PC-9 (cell line): ENCODE data around the gene AADACL2. TPM values are rescaled to one million over a fixed set of nuclear protein-coding genes. Genes with fewer than 3 reads are reported as not detected.
A peak's percentile ranks its signal among the peaks of the same experiment; 100 is the strongest.

ENCODE experiments used
- BruUV-seq: library from RNA; stranded (reverse); fragments of 400-500 nt; replicated peaks from 2 replicates; lab custom pipeline; 2021; lab: Mats Ljungman, UMichigan
- CTCF ChIA-PET: fragments of 300-600 bp; sonication (Branson Sonifier 250); formaldehyde crosslinking; loops from one replicate; lab custom pipeline; 2022; ENCODE audit warnings: antibody characterized with exemption; lab: Charles Lee
- POLR2A ChIA-PET: fragments of 300-600 bp; sonication (Branson Sonifier 250); formaldehyde crosslinking; loops from one replicate; lab custom pipeline; 2022; ENCODE audit warnings: antibody characterized with exemption; ENCODE audit not compliant: unreplicated experiment; lab: Charles Lee
- DNase-seq, 2 experiments: peaks; one replicate each; pipeline versions ENCODE4 v3.0.0 to v3.0.0-alpha.2; 2015 to 2022; ENCODE audit warnings: mixed read lengths in 1 of 2
- H2AFZ ChIP-seq: fragments of 200-600 bp; sonication (generic); 2 replicates; pipeline ENCODE4 v1.8.1; 2017; ENCODE audit warnings: antibody characterized with exemption
- H3F3A ChIP-seq: fragments of 200-600 bp; sonication (generic); 2 replicates; pipeline ENCODE4 v1.8.1; 2017; ENCODE audit warnings: antibody characterized with exemption, mild to moderate bottlenecking, low read depth; ENCODE audit not compliant: insufficient read depth
- H3K27ac ChIP-seq: fragments of 200-600 bp; sonication (generic); 2 replicates; pipeline ENCODE4 v1.6.1; 2016; ENCODE audit warnings: mixed run types
- H3K27me3 ChIP-seq: fragments of 200-600 bp; sonication (generic); 2 replicates; pipeline ENCODE4 v1.6.1; 2016; ENCODE audit warnings: low read depth, mixed run types; ENCODE audit not compliant: insufficient read depth
- H3K36me3 ChIP-seq: fragments of 200-600 bp; sonication (generic); 2 replicates; pipeline ENCODE4 v1.6.1; 2016; ENCODE audit warnings: low read depth, mixed run types
- H3K4me1 ChIP-seq: fragments of 200-600 bp; sonication (generic); replicated peaks from 2 replicates; pipeline ENCODE4 v1.6.1; 2016; ENCODE audit warnings: mixed run types; ENCODE audit not compliant: insufficient read depth
- H3K4me2 ChIP-seq: fragments of 200-600 bp; sonication (generic); 2 replicates; pipeline ENCODE4 v1.6.1; 2017; ENCODE audit warnings: mixed run types
- H3K4me3 ChIP-seq: fragments of 200-600 bp; sonication (generic); 2 replicates; pipeline ENCODE4 v1.6.1; 2016; ENCODE audit warnings: mixed run types
- H3K79me2 ChIP-seq: fragments of 200-600 bp; sonication (generic); 2 replicates; pipeline ENCODE4 v1.6.1; 2017; ENCODE audit warnings: low read depth, mixed run types
- H3K9me2 ChIP-seq: fragments of 200-600 bp; sonication (generic); 2 replicates; pipeline ENCODE4 v1.8.1; 2017; ENCODE audit warnings: mild to moderate bottlenecking; ENCODE audit not compliant: insufficient read depth
- H3K9me3 ChIP-seq: fragments of 200-600 bp; sonication (generic); 2 replicates; pipeline ENCODE4 v1.8.1; 2016; ENCODE audit warnings: low read depth; ENCODE audit not compliant: insufficient read depth
- H4K20me1 ChIP-seq: fragments of 200-600 bp; sonication (generic); 2 replicates; pipeline ENCODE4 v1.8.1; 2017; ENCODE audit not compliant: insufficient read depth
- EZH2 ChIP-seq: fragments of 200-600 bp; sonication (generic); IDR thresholded peaks from 2 replicates; pipeline ENCODE4 v1.8.0; 2017; ENCODE audit warnings: antibody characterized with exemption, low read depth
- intact Hi-C: fragments of 100-400 bp; cut with micrococcal nuclease; formaldehyde crosslinking; loops from one replicate; pipeline ENCODE4 v1.10.0; 2022; ENCODE audit not compliant: unreplicated experiment
- total RNA-seq: library from RNA; stranded (reverse); gene quantifications from 2 replicates; pipeline ENCODE4 v1.2.3, GENCODE V29; 2021
- TF ChIP-seq, protein P1 (sequence below): fragments of 200-600 bp; sonication (generic); conservative IDR thresholded peaks from 2 replicates; pipeline ENCODE4 v1.6.1; 2017; ENCODE audit warnings: mixed run types, antibody characterized with exemption, mild to moderate bottlenecking, moderate library complexity

The AADACL2 gene
- total RNA-seq, 1 experiment from 2014 or later, result not detected

DNA sequence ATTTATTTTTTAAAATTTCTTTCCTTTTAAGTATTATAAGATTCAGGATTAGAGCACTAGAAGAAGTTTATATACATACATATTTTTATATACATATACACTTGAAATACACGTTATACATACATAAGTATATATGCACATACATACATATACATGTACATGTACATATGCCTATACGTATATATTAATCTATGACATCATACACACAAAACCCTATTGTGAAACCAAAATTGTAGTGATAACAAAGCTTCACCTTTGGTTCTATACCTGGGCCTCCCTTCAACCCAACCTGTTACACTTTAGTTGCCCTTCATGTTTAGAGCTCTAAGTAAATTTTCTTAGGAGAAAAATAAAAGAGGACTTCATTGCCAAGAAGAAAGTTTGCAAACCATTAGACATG, 17.0 kb downstream of the AADACL2 start:
- ChIA-PET POLR2A (interaction anchor here (0.7 to 0.8 kb wide), 2 partner anchors 27 to 119 kb away, joined by 7 to 8 read pairs; no protein-coding TSS in a partner anchor), CTCF (interaction anchor here (0.7 kb wide), 1 partner anchor 39 kb away, joined by 4 read pairs; no protein-coding TSS in a partner anchor)
- Histone ChIP-seq H3K36me3 (no peaks in the 10 kb centered on the region), H3K79me2 (no peaks in the 10 kb centered on the region), H3F3A (peaks cover 5% of the 10 kb centered on the region; the same call in 1 of the 2 replicates), H4K20me1 (no peaks in the 10 kb centered on the region), H3K4me3 (no peak overlapping the region), H3K4me1 (peaks cover 11% of the 10 kb centered on the region), H2AFZ (no peak overlapping the region), H3K9me2 (no peaks in the 10 kb centered on the region), H3K27ac (0 out of 2 replicates have a peak overlapping the region, but pooled peaks have one; percentile 20), H3K27me3 (no peaks in the 10 kb centered on the region), H3K4me2 (peak overlapping the region; percentile 27; the same call in 1 of the 2 replicates), H3K9me3 (no peaks in the 10 kb centered on the region)
- TF ChIP-seq EZH2, result no peak
- TF ChIP-seq, protein P1, sequence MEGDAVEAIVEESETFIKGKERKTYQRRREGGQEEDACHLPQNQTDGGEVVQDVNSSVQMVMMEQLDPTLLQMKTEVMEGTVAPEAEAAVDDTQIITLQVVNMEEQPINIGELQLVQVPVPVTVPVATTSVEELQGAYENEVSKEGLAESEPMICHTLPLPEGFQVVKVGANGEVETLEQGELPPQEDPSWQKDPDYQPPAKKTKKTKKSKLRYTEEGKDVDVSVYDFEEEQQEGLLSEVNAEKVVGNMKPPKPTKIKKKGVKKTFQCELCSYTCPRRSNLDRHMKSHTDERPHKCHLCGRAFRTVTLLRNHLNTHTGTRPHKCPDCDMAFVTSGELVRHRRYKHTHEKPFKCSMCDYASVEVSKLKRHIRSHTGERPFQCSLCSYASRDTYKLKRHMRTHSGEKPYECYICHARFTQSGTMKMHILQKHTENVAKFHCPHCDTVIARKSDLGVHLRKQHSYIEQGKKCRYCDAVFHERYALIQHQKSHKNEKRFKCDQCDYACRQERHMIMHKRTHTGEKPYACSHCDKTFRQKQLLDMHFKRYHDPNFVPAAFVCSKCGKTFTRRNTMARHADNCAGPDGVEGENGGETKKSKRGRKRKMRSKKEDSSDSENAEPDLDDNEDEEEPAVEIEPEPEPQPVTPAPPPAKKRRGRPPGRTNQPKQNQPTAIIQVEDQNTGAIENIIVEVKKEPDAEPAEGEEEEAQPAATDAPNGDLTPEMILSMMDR, result no peak
- intact Hi-C loops, result no loop called here
- BruUV-seq, result no TSS peak
- DNase-seq, result no peak

DNA sequence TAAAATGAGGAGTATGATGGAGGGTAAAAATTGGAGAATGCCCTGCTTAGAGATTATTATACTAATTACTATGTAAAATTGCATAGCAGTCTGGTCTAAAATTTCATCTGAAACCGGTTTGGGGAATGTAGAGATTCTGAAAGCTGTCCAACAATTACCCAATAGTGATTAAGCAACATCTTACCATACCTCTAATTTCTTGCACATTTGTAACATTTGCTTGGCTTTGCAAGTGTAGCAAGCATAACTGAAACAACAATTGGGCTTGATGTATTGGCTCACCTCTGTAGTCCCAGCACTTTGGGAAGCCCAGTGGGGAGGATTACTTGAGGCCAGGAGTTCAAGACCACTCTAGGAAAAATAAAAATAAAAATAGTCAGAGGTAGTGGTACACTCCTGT, 17.4 kb downstream of the AADACL2 start:
- H3K9me2 ChIP-seq, result no peaks in the 10 kb centered on the region
- intact Hi-C loops, result no loop called here
- no peaks in the 10 kb centered on the region for H4K20me1 ChIP-seq
- H3K27me3 ChIP-seq, result no peaks in the 10 kb centered on the region
- H3F3A ChIP-seq, result peaks cover 5% of the 10 kb centered on the region; the same call in 1 of the 2 replicates
- TF ChIP-seq EZH2, result no peak
- TF ChIP-seq, protein P1, result no peak
- 0 out of 2 replicates have a peak overlapping the region, but pooled peaks have one; percentile 20 for H3K27ac ChIP-seq
- BruUV-seq, result no TSS peak
- H3K36me3 ChIP-seq, result no peaks in the 10 kb centered on the region
- CTCF ChIA-PET, result no interaction called here
- DNase-seq, result peak in 1 of 2 experiments; percentile 63
- H2AFZ ChIP-seq, result no peak overlapping the region
- peak overlapping the region; percentile 27 for H3K4me2 ChIP-seq
- no peak overlapping the region for H3K4me3 ChIP-seq
- H3K9me3 ChIP-seq, result no peaks in the 10 kb centered on the region
- peaks cover 11% of the 10 kb centered on the region for H3K4me1 ChIP-seq
- POLR2A ChIA-PET, result interaction anchor here (0.7 to 0.8 kb wide), 2 partner anchors 28 to 120 kb away, joined by 7 to 8 read pairs; no protein-coding TSS in a partner anchor
- H3K79me2 ChIP-seq, result no peaks in the 10 kb centered on the region

DNA sequence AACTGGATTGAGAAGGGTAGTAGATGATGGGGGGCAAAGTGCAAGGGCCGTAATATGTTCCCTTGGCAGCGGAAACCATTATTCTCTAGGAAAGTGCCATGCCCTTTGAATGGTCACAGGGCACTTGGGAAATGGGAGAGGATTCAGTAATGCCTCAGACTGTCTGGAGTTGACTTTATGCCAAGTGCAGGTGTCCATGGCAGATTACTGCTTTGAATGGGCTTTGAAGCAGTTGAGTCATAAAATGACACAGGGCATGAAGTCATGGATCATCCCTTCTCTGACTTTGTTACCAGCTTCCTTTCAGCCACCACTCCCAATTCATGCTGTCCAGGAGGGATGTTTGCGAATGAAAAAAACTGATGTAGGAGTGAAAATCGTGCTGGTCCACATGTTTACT, 20.1 kb downstream of the AADACL2 start:
- Histone ChIP-seq H3K4me2 (no peak overlapping the region), H3K9me2 (no peaks in the 10 kb centered on the region), H3F3A (peaks cover 5% of the 10 kb centered on the region; the same call in 1 of the 2 replicates), H3K4me1 (peaks cover 11% of the 10 kb centered on the region), H2AFZ (no peak overlapping the region), H3K27me3 (no peaks in the 10 kb centered on the region), H3K27ac (no peak overlapping the region), H3K9me3 (no peaks in the 10 kb centered on the region), H3K4me3 (no peak overlapping the region), H3K36me3 (no peaks in the 10 kb centered on the region), H4K20me1 (no peaks in the 10 kb centered on the region), H3K79me2 (no peaks in the 10 kb centered on the region)
- BruUV-seq, result no TSS peak
- ChIA-PET POLR2A (no interaction called here), CTCF (no interaction called here)
- intact Hi-C loops, result no loop called here
- DNase-seq, result no peak
- TF ChIP-seq, protein P1, result no peak
- no peak for TF ChIP-seq EZH2
